IMR-90 (cell line): ENCODE measurements around the gene TRMT10C. TPM values are rescaled to one million over a fixed set of nuclear protein-coding genes. Genes with fewer than 3 reads are reported as not detected.

Experiments used
- ATAC-seq: fragments of 200-7000 bp; cut with Tn5 transposase; 2 replicates; pipeline ENCODE4 v1.9.1; 2020; ENCODE audit warnings: low read depth, mild to moderate bottlenecking, moderate library complexity
- BruUV-seq: library from RNA; stranded (reverse); fragments of 400-500 nt; replicated peaks from 2 replicates; lab custom pipeline; 2021; lab: Mats Ljungman, UMichigan
- CTCF ChIA-PET: fragments of 300-600 bp; formaldehyde crosslinking; extraction: SDS; loops from one replicate; lab custom pipeline; 2021; ENCODE audit warnings: antibody characterized with exemption; lab: Yijun Ruan, JAX
- POLR2A ChIA-PET: fragments of 300-600 bp; sonication (Branson Sonifier 250); formaldehyde crosslinking; loops from one replicate; lab custom pipeline; 2022; ENCODE audit warnings: antibody characterized with exemption; ENCODE audit not compliant: unreplicated experiment; lab: Charles Lee
- DNase-seq: peaks from one replicate; pipeline ENCODE4 v3.0.0; 2013
- H2AFZ ChIP-seq: replicated peaks from 2 replicates; pipeline ENCODE3; 2013; ENCODE audit warnings: low read length, mild to moderate bottlenecking; ENCODE audit not compliant: poor library complexity
- H2AK5ac ChIP-seq: 2 replicates; pipeline ENCODE4 v1.6.1; 2013; ENCODE audit warnings: low read depth, low read length, inconsistent platforms
- H2AK9ac ChIP-seq: replicated peaks from 2 replicates; pipeline ENCODE3; 2013; ENCODE audit warnings: mild to moderate bottlenecking, low read depth, low read length, moderate library complexity; ENCODE audit not compliant: poor library complexity
- H2BK120ac ChIP-seq: 2 replicates; pipeline ENCODE4 v1.6.1; 2013; ENCODE audit warnings: low read depth, low read length, inconsistent platforms
- H2BK15ac ChIP-seq: 3 replicates; pipeline ENCODE4 v1.6.1; 2013; ENCODE audit warnings: low read depth, low read length, inconsistent platforms
- H2BK20ac ChIP-seq: 2 replicates; pipeline ENCODE4 v1.6.1; 2013; ENCODE audit warnings: low read depth, mild to moderate bottlenecking, inconsistent platforms, low read length, moderate library complexity
- H2BK5ac ChIP-seq: 2 replicates; pipeline ENCODE4 v1.6.1; 2013; ENCODE audit warnings: mild to moderate bottlenecking, low read depth, low read length, inconsistent platforms; ENCODE audit not compliant: poor library complexity, severe bottlenecking
- H3K14ac ChIP-seq: replicated peaks from 2 replicates; pipeline ENCODE4 v1.6.1; 2013; ENCODE audit warnings: low read depth, low read length, inconsistent platforms
- H3K18ac ChIP-seq: 2 replicates; pipeline ENCODE4 v1.6.1; 2013; ENCODE audit warnings: low read depth, low read length, control low read depth
- H3K23ac ChIP-seq: 2 replicates; pipeline ENCODE4 v1.6.1; 2013; ENCODE audit warnings: low read depth, low read length, inconsistent platforms
- H3K27ac ChIP-seq: 2 replicates; pipeline ENCODE4 v1.5.1; 2013; ENCODE audit warnings: mild to moderate bottlenecking, control low read depth, low read length; ENCODE audit not compliant: insufficient read depth
- H3K27me3 ChIP-seq: 2 replicates; pipeline ENCODE4 v1.6.1; 2013; ENCODE audit warnings: low read length; ENCODE audit not compliant: control insufficient read depth, insufficient read depth
- H3K36me3 ChIP-seq: 2 replicates; pipeline ENCODE4 v1.6.1; 2013; ENCODE audit warnings: low read length, mixed read lengths; ENCODE audit not compliant: control insufficient read depth, insufficient read depth
- H3K4ac ChIP-seq: 2 replicates; pipeline ENCODE4 v1.6.1; 2013; ENCODE audit warnings: low read depth, low read length, inconsistent platforms
- H3K4me1 ChIP-seq: 2 replicates; pipeline ENCODE4 v1.6.1; 2013; ENCODE audit warnings: low read length, mixed read lengths; ENCODE audit not compliant: control insufficient read depth, insufficient read depth
- H3K4me2 ChIP-seq: 2 replicates; pipeline ENCODE4 v1.6.1; 2013; ENCODE audit warnings: low read depth, mild to moderate bottlenecking, control low read depth, low read length, moderate library complexity
- H3K4me3 ChIP-seq: 2 replicates; pipeline ENCODE4 v1.5.1; 2013; ENCODE audit warnings: low read depth, mild to moderate bottlenecking, control low read depth, low read length, moderate library complexity; ENCODE audit not compliant: insufficient read depth
- H3K56ac ChIP-seq: 2 replicates; pipeline ENCODE4 v1.6.1; 2013; ENCODE audit warnings: low read length, inconsistent platforms; ENCODE audit not compliant: insufficient read depth; ENCODE audit errors: extremely low read depth
- H3K79me1 ChIP-seq, 2 experiments: 2 replicates each; pipeline ENCODE4 v1.6.1; 2013; ENCODE audit warnings: low read length in 2 of 2, inconsistent platforms in 1 of 2, low read depth in 1 of 2
- H3K9ac ChIP-seq: 2 replicates; pipeline ENCODE4 v1.6.1; 2013; ENCODE audit warnings: low read depth, low read length, control low read depth
- H3K9me1 ChIP-seq: 2 replicates; pipeline ENCODE4 v1.6.1; 2013; ENCODE audit warnings: low read length, inconsistent platforms; ENCODE audit not compliant: insufficient read depth
- H3K9me3 ChIP-seq: 2 replicates; pipeline ENCODE4 v1.6.1; 2013; ENCODE audit warnings: low read length; ENCODE audit not compliant: control insufficient read depth, insufficient read depth
- H4K20me1 ChIP-seq: 2 replicates; pipeline ENCODE4 v1.6.1; 2013; ENCODE audit warnings: low read length, inconsistent platforms; ENCODE audit not compliant: insufficient read depth
- H4K5ac ChIP-seq: 2 replicates; pipeline ENCODE4 v1.6.1; 2013; ENCODE audit warnings: mild to moderate bottlenecking, low read depth, low read length, control low read depth
- H4K8ac ChIP-seq, 2 experiments: 2 replicates each; pipeline ENCODE4 v1.6.1; 2013; ENCODE audit warnings: low read depth in 2 of 2, low read length in 2 of 2, control low read depth in 1 of 2, inconsistent platforms in 1 of 2
- H4K91ac ChIP-seq: 2 replicates; pipeline ENCODE4 v1.6.1; 2013; ENCODE audit warnings: low read depth, low read length, inconsistent platforms; ENCODE audit not compliant: insufficient read depth
- FOS ChIP-seq: fragments of 150-350 bp; IDR thresholded peaks from 2 replicates; pipeline ENCODE4 v1.6.1; 2016; ENCODE audit warnings: low read depth, low read length
- MAZ ChIP-seq: IDR thresholded peaks from 2 replicates; pipeline ENCODE4 v1.6.1; 2012; ENCODE audit warnings: low read depth, mild to moderate bottlenecking, low read length, improper control_type of control experiment, moderate library complexity, borderline replicate concordance
- MXI1 ChIP-seq: IDR thresholded peaks from 2 replicates; pipeline ENCODE4 v1.6.1; 2012; ENCODE audit warnings: low read depth, mild to moderate bottlenecking, low read length, moderate library complexity, borderline replicate concordance
- POLR2A ChIP-seq: IDR thresholded peaks from 2 replicates; pipeline ENCODE4 v1.6.1; 2012; ENCODE audit warnings: mild to moderate bottlenecking, low read depth, low read length
- RAD21 ChIP-seq: IDR thresholded peaks from 2 replicates; pipeline ENCODE4 v1.6.1; 2012; ENCODE audit warnings: low read length, improper control_type of control experiment
- WGBS, 2 experiments: methylation state at CpG; one replicate each; pipeline versions ENCODE4 v1.1.5 to v1.1.7; 2013; ENCODE audit warnings: missing lambda C conversion rate in 2 of 2; ENCODE audit not compliant: insufficient read length in 1 of 2; ENCODE audit errors: extremely low coverage in 2 of 2; 5-methylcytosine and 5-hydroxymethylcytosine counted together
- dilution Hi-C: fragments of 300-500 bp; cut with HindIII; formaldehyde crosslinking; loops from one replicate; pipeline ENCODE4 v1.14.3; 2018; ENCODE audit warnings: low sequenced_read_pairs; ENCODE audit not compliant: unreplicated experiment
- in situ Hi-C: fragments of 300-500 bp; cut with MboI; formaldehyde crosslinking; loops from 3 replicates; pipeline ENCODE4 v1.14.3; 2019; ENCODE audit warnings: low sequenced_read_pairs, inconsistent platforms, mixed read lengths
- intact Hi-C: fragments of 100-400 bp; cut with micrococcal nuclease; formaldehyde crosslinking; loops from 2 replicates; pipeline ENCODE4 v1.10.0; 2022
- polyA plus RNA-seq, 3 experiments: library from polyadenylated mRNA; depleted of rRNA; stranded (reverse); fragments of >200 nt; gene quantifications; 2 replicates each; pipeline ENCODE4 v1.2.3, GENCODE V29; 2012; ENCODE audit warnings: low replicate concordance in 1 of 3
- total RNA-seq: library from RNA; depleted of rRNA; stranded (reverse); fragments of >200 nt; gene quantifications from 2 replicates; pipeline ENCODE4 v1.2.3, GENCODE V29; 2012

Gene TRMT10C
- total and polyA plus RNA-seq, 2 of the 4 experiments (the other 2 are of a cell fraction): 13.6 to 17.0 TPM

- CTCF ChIA-PET: no interaction called here
- Histone ChIP-seq H4K8ac (no peak overlapping the region), H3K9me3 (no peaks in the 10 kb centered on the region), H2AK9ac (no peak overlapping the region), H3K79me1 (no peaks in the 10 kb centered on the region), H2BK5ac (no peak overlapping the region), H4K91ac (no peak overlapping the region), H4K5ac (no peak overlapping the region), H3K36me3 (no peaks in the 10 kb centered on the region), H3K9ac (no peak overlapping the region), H3K18ac (no peak overlapping the region), H3K27ac (no peak overlapping the region), H3K4me2 (no peak overlapping the region), H3K4ac (no peak overlapping the region), H3K56ac (no peak overlapping the region), H3K23ac (no peak overlapping the region), H2AFZ (no peak overlapping the region), H2BK15ac (no peak overlapping the region), H3K4me3 (no peak overlapping the region), H3K9me1 (no peaks in the 10 kb centered on the region), H2BK120ac (no peak overlapping the region), H4K20me1 (no peaks in the 10 kb centered on the region), H3K27me3 (peaks cover 2% of the 10 kb centered on the region; the same call in 1 of the 2 replicates), H3K4me1 (no peaks in the 10 kb centered on the region), H3K14ac (no peak overlapping the region), H2AK5ac (no peak overlapping the region), H2BK20ac (no peak overlapping the region)
- TF ChIP-seq FOS: no peak
- no peak for TF ChIP-seq RAD21
- no peak for TF ChIP-seq MXI1
- no peak for TF ChIP-seq POLR2A
- no peak for TF ChIP-seq MAZ
- no TSS peak for BruUV-seq
- ATAC-seq (no peak), DNase-seq (no peak)
- intact Hi-C loops: no loop called here
- in situ Hi-C loops: no loop called here
- POLR2A ChIA-PET: no interaction called here
- WGBS, 2 experiments: no CpG with 5 or more reads among the region's 2 CpGs
- dilution Hi-C loops: no loop called here
Measured at GRCh38 chr3:101548527-101549105, 13.1 kb upstream of the TRMT10C start.
